ENCODE measurements around the gene GNG7. TPM values are rescaled to one million over a fixed set of nuclear protein-coding genes. Genes with fewer than 3 reads are reported as not detected.

GNG7 gene
- polyA plus RNA-seq, 3 donors, result 1.1 to 1.6 (median 1.3) TPM

- peaks cover 12 to 24% (median 19%) of the 10 kb centered on the region in 7 donors for H3K9me3 Mint-ChIP-seq
- no peak overlapping the region for H3K9ac ChIP-seq (ENCODE audit: insufficient read depth, low read length, poor library complexity, severe bottlenecking)
- H3K4me1 Mint-ChIP-seq, result peaks cover 20% of the 10 kb centered on the region
- H3K9me3 ChIP-seq (replicated peaks in 1 of 2; ENCODE audit: control insufficient read depth in 1 of 2, insufficient read depth in 1 of 2, low read length in 2 of 2), result peaks cover 0 to 19% of the 10 kb centered on the region in 2 donors
- H3K4me2 ChIP-seq (replicated peaks; ENCODE audit: extremely low read depth, low read length, poor library complexity, severe bottlenecking), result no peak overlapping the region
- no peaks in the 10 kb centered on the region for H3K36me3 ChIP-seq (replicated peaks in 1 of 2; ENCODE audit: control insufficient read depth in 1 of 2, insufficient read depth in 2 of 2, low read length in 2 of 2)
- peaks cover 11 to 47% of the 10 kb centered on the region in 2 donors for H3K27me3 ChIP-seq (ENCODE audit: control insufficient read depth in 2 of 2, insufficient read depth in 2 of 2, low read length in 2 of 2)
- H3K27ac Mint-ChIP-seq, result no peak overlapping the region
- no peak overlapping the region for H2AFZ ChIP-seq (ENCODE audit: insufficient read depth, low read depth, low read length, poor library complexity, severe bottlenecking)
- H3K27me3 Mint-ChIP-seq (ENCODE audit: low read depth in 3 of 3), result peaks cover 50 to 57% (median 54%) of the 10 kb centered on the region in 3 donors
- peaks cover 5% of the 10 kb centered on the region for H4K20me1 ChIP-seq (ENCODE audit: insufficient read depth, low read length)
- no peak for DNase-seq
- H3K4me3 Mint-ChIP-seq, result peak overlapping the region in 1 of 2 donors; percentile 60
- H3K4me1 ChIP-seq (ENCODE audit: control insufficient read depth in 1 of 2, insufficient read depth in 2 of 2, low read length in 2 of 2), result peaks cover 20 to 33% of the 10 kb centered on the region in 2 donors
- TF ChIP-seq CTCF (IDR thresholded peaks at IDR 0.05), result no peak
- 96% methylated on average over 9 of the region's 12 CpGs for WGBS (ENCODE audit: insufficient coverage)
- intact Hi-C loops (cut with micrococcal nuclease), result no loop called here
- H3K36me3 Mint-ChIP-seq, result peaks cover 3 to 7% of the 10 kb centered on the region in 2 donors
- H3K79me2 ChIP-seq (ENCODE audit: insufficient read depth, low read length), result no peaks in the 10 kb centered on the region
- no peak overlapping the region for H3K27ac ChIP-seq (ENCODE audit: low read depth in 1 of 2, low read length in 2 of 2)
- H3K4me3 ChIP-seq (replicated peaks in 1 of 3; ENCODE audit: low read depth in 2 of 3, low read length in 3 of 3), result no peak overlapping the region
Measured at GRCh38 chr19:2487090-2487489, 215.4 kb downstream of the GNG7 start.

- H3K27me3 ChIP-seq (ENCODE audit: control insufficient read depth in 2 of 2, insufficient read depth in 2 of 2, low read length in 2 of 2), result peaks cover 11 to 32% of the 10 kb centered on the region in 2 donors
- no peak overlapping the region for H3K4me3 ChIP-seq (replicated peaks in 1 of 3; ENCODE audit: low read depth in 2 of 3, low read length in 3 of 3)
- no peak overlapping the region for H2AFZ ChIP-seq (ENCODE audit: insufficient read depth, low read depth, low read length, poor library complexity, severe bottlenecking)
- peaks cover 0 to 19% of the 10 kb centered on the region in 2 donors for H3K9me3 ChIP-seq (replicated peaks in 1 of 2; ENCODE audit: control insufficient read depth in 1 of 2, insufficient read depth in 1 of 2, low read length in 2 of 2)
- no peak for TF ChIP-seq CTCF (IDR thresholded peaks at IDR 0.05)
- 80% methylated on average over 5 of the region's 8 CpGs for WGBS (ENCODE audit: insufficient coverage)
- DNase-seq, result peak in 1 of 3 donors; percentile 4
- peaks cover 3% of the 10 kb centered on the region in 2 donors for H3K36me3 Mint-ChIP-seq
- H3K9me3 Mint-ChIP-seq, result peaks cover 12 to 23% (median 19%) of the 10 kb centered on the region in 7 donors
- H3K9ac ChIP-seq (ENCODE audit: insufficient read depth, low read length, poor library complexity, severe bottlenecking), result no peak overlapping the region
- intact Hi-C loops (cut with micrococcal nuclease), result no loop called here
- H3K36me3 ChIP-seq (replicated peaks in 1 of 2; ENCODE audit: control insufficient read depth in 1 of 2, insufficient read depth in 2 of 2, low read length in 2 of 2), result no peaks in the 10 kb centered on the region
- no peaks in the 10 kb centered on the region for H3K79me2 ChIP-seq (ENCODE audit: insufficient read depth, low read length)
- no peak overlapping the region for H3K4me2 ChIP-seq (replicated peaks; ENCODE audit: extremely low read depth, low read length, poor library complexity, severe bottlenecking)
- peaks cover 5% of the 10 kb centered on the region for H4K20me1 ChIP-seq (ENCODE audit: insufficient read depth, low read length)
- no peak overlapping the region for H3K27ac Mint-ChIP-seq
- no peak overlapping the region for H3K27ac ChIP-seq (ENCODE audit: low read depth in 1 of 2, low read length in 2 of 2)
- no peak overlapping the region for H3K4me3 Mint-ChIP-seq
- peaks cover 20 to 25% of the 10 kb centered on the region in 2 donors for H3K4me1 ChIP-seq (ENCODE audit: control insufficient read depth in 1 of 2, insufficient read depth in 2 of 2, low read length in 2 of 2)
- H3K27me3 Mint-ChIP-seq (ENCODE audit: low read depth in 3 of 3), result peaks cover 34 to 42% (median 41%) of the 10 kb centered on the region in 3 donors
- peaks cover 20% of the 10 kb centered on the region for H3K4me1 Mint-ChIP-seq
Measured at GRCh38 chr19:2485428-2485827, 217.1 kb downstream of the GNG7 start.
